AG09309 (cell line): ENCODE data around the gene SSMEM1.
A peak's percentile ranks its signal among the peaks of the same experiment; 100 is the strongest.
"Not testable (repeated sequence)": the region's sequence is repeated elsewhere in the genome, so short reads cannot be mapped to it uniquely, and the experiment has no call there.

Experiments used
- DNase-seq: peaks from one replicate; pipeline ENCODE4 v3.0.0-alpha.2; 2010; ENCODE audit warnings: low read depth
- H3K4me3 ChIP-seq: 2 replicates; pipeline ENCODE4 v1.5.1; 2011; ENCODE audit warnings: mild to moderate bottlenecking, low read depth, low read length, moderate library complexity; ENCODE audit not compliant: control insufficient read depth
- TF ChIP-seq, protein P1 (sequence below): IDR thresholded peaks from 2 replicates; pipeline ENCODE4 v1.5.1; 2011; ENCODE audit warnings: mild to moderate bottlenecking, low read depth, low read length, inconsistent platforms; ENCODE audit not compliant: insufficient read depth, control insufficient read depth; ENCODE audit errors: missing control alignments

Gene SSMEM1

DNA sequence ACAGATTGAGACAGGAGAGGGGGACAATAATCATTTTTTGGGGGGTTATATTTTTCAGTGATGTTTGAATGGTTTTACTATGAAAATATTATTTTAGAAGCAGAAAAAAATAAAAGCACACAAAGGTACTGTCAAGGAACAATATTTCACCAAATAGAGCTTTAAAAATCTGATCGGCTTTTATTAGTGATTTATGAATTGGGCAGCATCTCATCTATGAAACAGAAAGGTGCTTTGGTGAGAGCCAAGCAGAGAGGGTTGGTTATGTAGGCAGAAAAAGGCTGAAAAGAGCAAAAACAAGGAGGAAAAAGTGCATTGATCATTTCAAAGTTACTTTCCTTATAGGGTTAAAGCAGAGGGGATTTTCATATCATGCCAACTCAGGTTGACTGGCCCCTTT lies 32.6 kb downstream of the SSMEM1 start:
- DNase-seq: no peak
- TF ChIP-seq, protein P1, sequence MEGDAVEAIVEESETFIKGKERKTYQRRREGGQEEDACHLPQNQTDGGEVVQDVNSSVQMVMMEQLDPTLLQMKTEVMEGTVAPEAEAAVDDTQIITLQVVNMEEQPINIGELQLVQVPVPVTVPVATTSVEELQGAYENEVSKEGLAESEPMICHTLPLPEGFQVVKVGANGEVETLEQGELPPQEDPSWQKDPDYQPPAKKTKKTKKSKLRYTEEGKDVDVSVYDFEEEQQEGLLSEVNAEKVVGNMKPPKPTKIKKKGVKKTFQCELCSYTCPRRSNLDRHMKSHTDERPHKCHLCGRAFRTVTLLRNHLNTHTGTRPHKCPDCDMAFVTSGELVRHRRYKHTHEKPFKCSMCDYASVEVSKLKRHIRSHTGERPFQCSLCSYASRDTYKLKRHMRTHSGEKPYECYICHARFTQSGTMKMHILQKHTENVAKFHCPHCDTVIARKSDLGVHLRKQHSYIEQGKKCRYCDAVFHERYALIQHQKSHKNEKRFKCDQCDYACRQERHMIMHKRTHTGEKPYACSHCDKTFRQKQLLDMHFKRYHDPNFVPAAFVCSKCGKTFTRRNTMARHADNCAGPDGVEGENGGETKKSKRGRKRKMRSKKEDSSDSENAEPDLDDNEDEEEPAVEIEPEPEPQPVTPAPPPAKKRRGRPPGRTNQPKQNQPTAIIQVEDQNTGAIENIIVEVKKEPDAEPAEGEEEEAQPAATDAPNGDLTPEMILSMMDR: no peak
- no peak overlapping the region for H3K4me3 ChIP-seq

DNA sequence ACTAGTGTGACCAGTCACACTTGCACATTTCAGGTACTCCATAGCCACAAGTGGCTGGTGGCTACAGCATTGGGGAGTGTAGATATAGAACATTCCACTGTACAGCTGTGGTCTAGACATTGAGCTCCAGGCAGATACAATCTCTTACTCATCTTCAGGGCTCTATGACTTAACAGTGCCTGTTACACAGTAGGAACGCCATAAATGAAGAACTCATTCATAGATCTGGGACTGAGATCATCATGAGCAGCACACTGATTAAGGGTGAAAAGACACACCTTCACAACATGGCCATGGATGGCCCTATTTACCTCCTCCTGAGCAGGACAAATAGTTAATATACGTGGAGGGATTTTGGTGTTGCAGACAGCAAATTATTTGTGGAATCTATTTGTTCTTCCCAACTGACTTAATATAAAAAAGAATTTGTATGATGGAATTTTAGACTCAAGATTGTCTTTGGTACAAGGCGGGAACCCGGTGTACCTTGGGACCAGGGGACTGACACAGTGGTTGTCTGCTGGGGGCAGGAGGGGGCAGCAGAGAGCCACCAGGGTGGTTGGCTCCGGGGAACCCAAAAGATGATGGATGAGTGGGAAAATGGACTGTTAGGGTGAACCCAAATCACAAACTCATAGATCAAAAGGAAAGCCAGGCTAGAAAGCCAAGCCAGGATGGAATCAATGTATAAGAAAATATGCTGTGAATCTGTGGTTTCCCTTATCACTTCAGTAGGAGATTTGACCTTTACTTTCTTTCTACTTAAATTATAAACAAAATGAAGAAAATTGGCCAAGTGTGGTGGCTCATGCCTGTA lies 34.7 kb downstream of the SSMEM1 start:
- TF ChIP-seq, protein P1: peak; percentile 91
- DNase-seq: no peak
- no peak overlapping the region for H3K4me3 ChIP-seq

- DNase-seq, H3K4me3 ChIP-seq: not testable (repeated sequence)
These were observed 35.8 kb downstream of the SSMEM1 start for GRCh38 chr7:130243486-130243885.

DNA sequence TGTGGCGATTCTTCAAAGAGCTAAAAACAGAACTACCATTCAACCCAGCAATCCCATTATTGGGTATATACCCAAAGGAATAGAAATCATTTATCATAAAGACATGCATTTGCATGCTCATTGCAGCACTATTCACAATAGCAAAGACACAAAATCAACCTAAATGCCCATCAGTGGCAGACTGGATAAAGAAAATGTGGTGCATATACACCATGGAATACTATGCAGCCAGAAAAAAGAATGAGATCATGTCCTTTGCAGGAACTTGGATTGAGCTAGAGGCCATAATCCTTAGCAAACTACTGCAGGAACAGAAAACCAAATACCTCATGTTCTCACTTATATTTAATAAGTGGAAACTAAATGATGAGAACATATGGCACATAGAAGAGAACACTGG lies 38.8 kb downstream of the SSMEM1 start:
- H3K4me3 ChIP-seq, DNase-seq: not testable (repeated sequence)

DNA sequence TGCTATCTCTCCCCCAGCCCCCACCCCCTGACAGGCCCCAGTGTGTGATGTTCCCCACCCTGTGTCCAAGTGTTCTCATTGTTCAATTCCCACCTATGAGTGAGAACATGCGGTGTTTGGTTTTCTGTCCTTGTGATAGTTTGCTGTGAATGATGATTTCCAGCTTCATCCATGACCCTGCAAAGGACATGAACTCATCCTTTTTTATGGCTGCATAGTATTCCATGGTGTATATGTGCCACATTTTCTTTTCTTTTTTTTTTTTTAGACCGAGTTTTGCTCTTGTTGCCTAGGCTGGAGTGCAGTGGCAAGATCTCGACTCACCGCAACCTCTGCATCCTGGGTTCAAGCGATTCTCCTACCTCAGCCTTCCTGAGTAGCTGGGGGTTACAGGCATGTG lies 41.2 kb downstream of the SSMEM1 start:
- not testable (repeated sequence) for H3K4me3 ChIP-seq

DNA sequence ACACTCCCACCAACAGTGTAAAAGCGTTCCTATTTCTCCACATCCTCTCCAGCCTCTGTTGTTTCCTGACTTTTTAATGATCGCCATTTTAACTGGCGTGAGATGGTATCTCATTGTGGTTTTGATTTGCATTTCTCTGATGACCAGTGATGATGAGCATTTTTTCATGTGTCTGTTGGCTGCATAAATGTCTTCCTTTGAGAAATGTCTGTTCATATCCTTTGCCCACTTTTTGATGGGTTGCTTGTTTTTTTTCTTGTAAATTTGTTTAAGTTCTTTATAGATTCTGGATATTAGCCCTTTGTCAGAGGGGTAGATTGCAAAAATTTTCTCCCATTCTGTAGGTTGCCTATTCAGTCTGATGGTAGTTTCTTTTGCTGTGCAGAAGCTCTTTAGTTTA lies 42.0 kb downstream of the SSMEM1 start:
- H3K4me3 ChIP-seq, DNase-seq: not testable (repeated sequence)

More for the DNA sequence above, 41.2 kb downstream of the SSMEM1 start:
- DNase-seq: not testable (repeated sequence)

- TF ChIP-seq, protein P1: no peak
- H3K4me3 ChIP-seq: no peak overlapping the region
- DNase-seq: no peak
These were observed 46.9 kb downstream of the SSMEM1 start for GRCh38 chr7:130254555-130254954.

- DNase-seq: no peak
- no peak overlapping the region for H3K4me3 ChIP-seq
- TF ChIP-seq, protein P1: no peak
These were observed 49.0 kb downstream of the SSMEM1 start for GRCh38 chr7:130256704-130257103.

DNA sequence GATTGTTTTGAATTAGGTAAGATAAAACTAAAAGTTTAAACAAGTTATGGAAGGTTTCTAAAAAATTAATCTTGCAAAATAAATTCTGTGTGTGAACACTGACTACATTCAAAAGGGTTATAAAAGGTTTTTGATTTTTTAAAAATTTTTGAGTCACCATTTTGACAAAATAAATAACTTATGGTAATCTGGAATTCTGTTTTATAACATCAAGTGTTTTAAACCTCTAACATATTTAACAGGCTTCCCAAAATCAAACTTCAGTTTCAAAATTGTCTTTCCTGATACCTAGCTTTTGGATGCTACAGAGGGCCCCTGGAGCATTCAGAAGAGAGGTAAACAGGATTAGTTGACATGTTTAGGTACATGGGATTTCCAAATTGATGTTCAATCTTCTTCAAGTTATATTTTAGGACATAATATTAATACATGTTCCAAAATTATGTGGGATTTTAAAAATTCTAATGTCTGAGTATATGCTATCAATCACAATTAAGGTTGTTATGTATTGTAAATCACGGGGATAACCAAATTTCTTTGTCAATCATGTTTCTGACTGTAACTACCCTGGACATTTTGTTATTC lies 50.9 kb downstream of the SSMEM1 start:
- no peak overlapping the region for H3K4me3 ChIP-seq
- DNase-seq: no peak
- TF ChIP-seq, protein P1: no peak
